Measurements from ENCODE around the gene GALNT17. TPM values are rescaled to one million over a fixed set of nuclear protein-coding genes. Genes with fewer than 3 reads are reported as not detected.

Gene GALNT17
- total RNA-seq, 2 experiments from 2014 or later, result not detected

GRCh38 chr7:71543396-71543795, 411.5 kb downstream of the GALNT17 start:
- DNase-seq, result no peak
- Mint-ChIP-seq H3K4me3 (no peak overlapping the region), H3K27ac (no peak overlapping the region), H3K27me3 (no peaks in the 10 kb centered on the region), H3K36me3 (no peaks in the 10 kb centered on the region), H3K4me1 (no peaks in the 10 kb centered on the region), H3K9me3 (peaks cover 4% of the 10 kb centered on the region)

GRCh38 chr7:71544816-71545215, 412.9 kb downstream of the GALNT17 start:
- no peaks in the 10 kb centered on the region for H3K36me3 Mint-ChIP-seq
- H3K27me3 Mint-ChIP-seq, result no peaks in the 10 kb centered on the region
- H3K4me1 Mint-ChIP-seq, result no peaks in the 10 kb centered on the region

DNA sequence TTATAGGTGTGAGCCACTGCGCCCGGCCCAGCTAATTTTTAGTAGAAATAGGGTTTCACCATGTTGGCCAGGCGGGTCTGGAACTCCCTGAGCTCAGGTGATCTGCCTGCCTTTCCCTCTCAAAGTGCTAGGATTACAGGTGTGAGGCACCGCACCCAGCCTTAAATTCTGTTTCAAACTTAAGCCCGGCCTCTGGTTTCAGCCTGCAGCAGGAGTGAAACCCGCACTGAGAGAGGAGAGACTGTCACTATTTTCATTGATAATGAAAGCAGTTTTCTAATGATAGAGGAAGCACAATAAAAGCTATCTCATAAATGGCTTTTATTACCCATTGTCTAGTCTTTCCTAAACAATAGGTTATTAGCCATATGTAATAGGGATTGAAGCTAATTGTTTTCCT, 415.5 kb downstream of the GALNT17 start:
- Mint-ChIP-seq H3K27ac (no peak overlapping the region), H3K9me3 (peaks cover 11% of the 10 kb centered on the region), H3K27me3 (no peaks in the 10 kb centered on the region), H3K36me3 (no peaks in the 10 kb centered on the region), H3K4me3 (no peak overlapping the region), H3K4me1 (no peaks in the 10 kb centered on the region)
- no peak for DNase-seq

More at GRCh38 chr7:71544816-71545215, 412.9 kb downstream of the GALNT17 start:
- Mint-ChIP-seq H3K9me3 (peaks cover 2% of the 10 kb centered on the region), H3K27ac (no peak overlapping the region), H3K4me3 (no peak overlapping the region)
- no peak for DNase-seq

- Mint-ChIP-seq H3K36me3 (no peaks in the 10 kb centered on the region), H3K4me1 (no peaks in the 10 kb centered on the region), H3K27ac (no peak overlapping the region), H3K4me3 (no peak overlapping the region), H3K27me3 (no peaks in the 10 kb centered on the region), H3K9me3 (peaks cover 11% of the 10 kb centered on the region)
- no peak for DNase-seq
Measured at GRCh38 chr7:71548746-71549145, 416.8 kb downstream of the GALNT17 start.

DNA sequence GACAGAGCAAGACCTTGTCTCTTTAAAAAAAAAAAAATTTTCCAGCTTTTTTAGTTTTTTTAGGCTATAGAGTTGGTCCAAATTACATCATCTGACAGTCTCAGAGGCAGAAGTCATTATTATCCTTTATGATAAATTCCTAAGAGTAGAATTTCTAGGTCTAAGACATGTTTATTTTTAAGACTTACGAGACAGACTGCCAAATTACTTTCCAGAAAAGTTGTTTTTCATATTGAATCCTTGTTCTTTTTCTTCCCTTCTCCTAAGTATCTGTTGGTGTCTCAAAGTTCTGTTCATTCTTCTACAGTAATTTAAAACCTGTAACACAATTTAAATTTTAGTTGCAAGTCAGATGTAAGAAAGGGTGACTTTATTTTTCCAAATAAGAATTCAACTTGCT, 421.4 kb downstream of the GALNT17 start:
- H3K27ac Mint-ChIP-seq, result no peak overlapping the region

DNA sequence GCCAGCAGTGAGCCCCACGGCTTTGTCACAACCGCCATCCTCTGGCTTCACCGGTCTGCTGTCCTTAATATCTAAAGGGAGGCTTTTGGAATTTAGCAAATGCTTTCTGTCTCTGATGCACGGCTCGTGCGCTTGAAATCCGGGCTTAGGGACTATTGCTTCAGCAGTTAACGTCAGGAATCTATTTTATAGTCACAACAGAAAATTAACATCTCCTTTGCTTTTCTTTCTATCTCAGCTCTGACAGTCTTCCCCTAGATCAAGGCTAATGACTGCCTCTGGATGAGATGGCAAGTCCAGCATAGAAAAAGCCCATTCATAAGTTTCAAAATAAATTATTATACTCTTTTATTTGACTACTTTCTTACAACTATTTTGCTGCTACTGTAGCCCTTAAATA, 423.8 kb downstream of the GALNT17 start:
- Mint-ChIP-seq H3K27ac (no peak overlapping the region), H3K9me3 (peaks cover 8% of the 10 kb centered on the region), H3K36me3 (no peaks in the 10 kb centered on the region), H3K4me3 (no peak overlapping the region), H3K4me1 (no peaks in the 10 kb centered on the region), H3K27me3 (peaks cover 4% of the 10 kb centered on the region)
- no peak for DNase-seq

More for the DNA sequence above, 421.4 kb downstream of the GALNT17 start:
- Mint-ChIP-seq H3K4me3 (no peak overlapping the region), H3K36me3 (no peaks in the 10 kb centered on the region), H3K27me3 (no peaks in the 10 kb centered on the region), H3K9me3 (peaks cover 9% of the 10 kb centered on the region), H3K4me1 (no peaks in the 10 kb centered on the region)
- DNase-seq, result no peak

DNA sequence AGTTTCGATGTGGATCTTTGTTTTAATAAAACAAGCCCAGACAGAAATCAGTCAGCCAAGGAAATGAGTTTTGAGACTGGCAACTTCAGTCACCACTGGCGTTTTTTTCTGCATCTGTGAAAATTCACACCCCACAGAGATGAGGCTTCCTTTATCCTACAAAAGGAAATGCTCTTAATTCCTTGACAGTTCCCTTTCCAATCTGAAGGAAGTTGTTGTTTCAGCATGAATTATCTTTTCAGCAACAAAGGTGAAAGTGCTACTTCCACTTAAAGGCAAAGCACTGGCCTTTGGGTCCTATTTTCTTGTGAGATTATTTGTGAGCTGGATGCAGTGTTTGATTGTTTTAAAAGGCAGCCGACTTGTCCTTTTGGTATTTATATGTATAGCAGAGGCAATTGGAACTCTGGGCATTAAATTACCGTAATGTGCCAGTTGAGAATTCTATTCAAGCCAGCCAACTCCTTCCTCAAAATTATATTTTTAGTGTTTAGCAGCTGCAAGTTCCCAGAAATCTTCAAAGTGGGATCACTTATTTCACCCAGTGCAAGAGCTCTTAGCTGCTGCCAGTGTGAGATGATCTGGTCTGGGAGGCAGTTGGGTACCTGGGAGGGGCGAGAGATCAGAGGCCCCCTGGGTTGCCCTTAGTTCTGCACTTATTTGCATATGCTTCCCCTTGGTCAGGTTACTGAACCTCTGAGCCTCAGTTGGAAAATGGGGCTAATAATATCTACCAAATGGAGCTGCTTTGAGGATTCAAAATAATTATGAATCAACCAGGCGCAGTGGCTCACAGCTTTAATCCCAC, 427.1 kb downstream of the GALNT17 start:
- Mint-ChIP-seq H3K36me3 (no peaks in the 10 kb centered on the region), H3K4me3 (no peak overlapping the region), H3K27ac (no peak overlapping the region), H3K9me3 (no peaks in the 10 kb centered on the region), H3K4me1 (no peaks in the 10 kb centered on the region), H3K27me3 (peaks cover 4% of the 10 kb centered on the region)
- no peak for DNase-seq

- no peaks in the 10 kb centered on the region for H3K9me3 Mint-ChIP-seq
- H3K4me3 Mint-ChIP-seq, result no peak overlapping the region
- H3K4me1 Mint-ChIP-seq, result no peaks in the 10 kb centered on the region
- no peak overlapping the region for H3K27ac Mint-ChIP-seq
- DNase-seq, result no peak
- no peaks in the 10 kb centered on the region for H3K36me3 Mint-ChIP-seq
- peaks cover 4% of the 10 kb centered on the region for H3K27me3 Mint-ChIP-seq
Measured at GRCh38 chr7:71560354-71560995, 428.5 kb downstream of the GALNT17 start.

- H3K4me1 Mint-ChIP-seq, result no peaks in the 10 kb centered on the region
- no peak for DNase-seq
- H3K27me3 Mint-ChIP-seq, result peaks cover 4% of the 10 kb centered on the region
- H3K36me3 Mint-ChIP-seq, result no peaks in the 10 kb centered on the region
- no peak overlapping the region for H3K4me3 Mint-ChIP-seq
- no peaks in the 10 kb centered on the region for H3K9me3 Mint-ChIP-seq
- H3K27ac Mint-ChIP-seq, result no peak overlapping the region
Measured at GRCh38 chr7:71563276-71563675, 431.3 kb downstream of the GALNT17 start.

- Mint-ChIP-seq H3K27me3 (no peaks in the 10 kb centered on the region), H3K4me1 (no peaks in the 10 kb centered on the region), H3K4me3 (no peak overlapping the region), H3K36me3 (no peaks in the 10 kb centered on the region), H3K9me3 (peaks cover 1% of the 10 kb centered on the region), H3K27ac (no peak overlapping the region)
- DNase-seq, result no peak
Measured at GRCh38 chr7:71566376-71566775, 434.4 kb downstream of the GALNT17 start.

- peaks cover 1% of the 10 kb centered on the region for H3K9me3 Mint-ChIP-seq
- H3K4me3 Mint-ChIP-seq, result no peak overlapping the region
- H3K36me3 Mint-ChIP-seq, result no peaks in the 10 kb centered on the region
- H3K27ac Mint-ChIP-seq, result no peak overlapping the region
- no peaks in the 10 kb centered on the region for H3K27me3 Mint-ChIP-seq
- no peaks in the 10 kb centered on the region for H3K4me1 Mint-ChIP-seq
- no peak for DNase-seq
Measured at GRCh38 chr7:71566991-71567390, 435.0 kb downstream of the GALNT17 start.

GRCh38 chr7:71574153-71574860, 442.4 kb downstream of the GALNT17 start:
- no peak overlapping the region for H3K27ac Mint-ChIP-seq
- peaks cover 4% of the 10 kb centered on the region for H3K9me3 Mint-ChIP-seq
- H3K27me3 Mint-ChIP-seq, result no peaks in the 10 kb centered on the region
- no peaks in the 10 kb centered on the region for H3K36me3 Mint-ChIP-seq
- no peak for DNase-seq
- H3K4me1 Mint-ChIP-seq, result no peaks in the 10 kb centered on the region
- H3K4me3 Mint-ChIP-seq, result no peak overlapping the region

DNA sequence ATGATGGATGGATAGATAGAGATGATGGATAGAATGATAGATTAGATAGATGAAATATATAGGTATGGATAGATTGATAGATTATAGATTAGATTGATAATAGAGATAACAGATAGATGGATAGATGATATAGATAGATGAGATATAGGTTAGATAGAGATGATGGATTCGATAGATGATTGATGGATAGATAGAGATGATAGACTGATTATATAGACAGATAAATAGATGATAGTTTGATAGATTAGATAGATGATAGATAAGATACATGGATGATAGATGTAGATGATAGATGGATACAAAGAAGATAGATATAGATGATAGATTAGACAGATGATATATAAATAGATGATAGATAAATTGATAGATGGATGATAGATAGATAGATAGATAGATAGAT, 448.1 kb downstream of the GALNT17 start:
- no peak overlapping the region for H3K4me3 Mint-ChIP-seq
- peaks cover 6% of the 10 kb centered on the region for H3K9me3 Mint-ChIP-seq
- DNase-seq, result no peak

GRCh38 chr7:71584256-71584655, 452.3 kb downstream of the GALNT17 start:
- Mint-ChIP-seq H3K27ac (no peak overlapping the region), H3K4me3 (no peak overlapping the region), H3K9me3 (peaks cover 3% of the 10 kb centered on the region), H3K36me3 (no peaks in the 10 kb centered on the region), H3K4me1 (no peaks in the 10 kb centered on the region), H3K27me3 (no peaks in the 10 kb centered on the region)
- no peak for DNase-seq

More for the DNA sequence above, 448.1 kb downstream of the GALNT17 start:
- Mint-ChIP-seq H3K36me3 (no peaks in the 10 kb centered on the region), H3K27me3 (no peaks in the 10 kb centered on the region), H3K27ac (no peak overlapping the region), H3K4me1 (no peaks in the 10 kb centered on the region)

GRCh38 chr7:71591876-71592275, 459.9 kb downstream of the GALNT17 start:
- DNase-seq, result no peak
- Mint-ChIP-seq H3K27ac (no peak overlapping the region), H3K27me3 (no peaks in the 10 kb centered on the region), H3K4me1 (no peaks in the 10 kb centered on the region), H3K36me3 (no peaks in the 10 kb centered on the region), H3K9me3 (no peaks in the 10 kb centered on the region), H3K4me3 (no peak overlapping the region)

Data from activated naive CD8-positive, alpha-beta T cell treated with anti-CD3 and anti-CD28 coated beads for 36 hours (primary cell).